ENCODE results near the gene CCNH.

DNA sequence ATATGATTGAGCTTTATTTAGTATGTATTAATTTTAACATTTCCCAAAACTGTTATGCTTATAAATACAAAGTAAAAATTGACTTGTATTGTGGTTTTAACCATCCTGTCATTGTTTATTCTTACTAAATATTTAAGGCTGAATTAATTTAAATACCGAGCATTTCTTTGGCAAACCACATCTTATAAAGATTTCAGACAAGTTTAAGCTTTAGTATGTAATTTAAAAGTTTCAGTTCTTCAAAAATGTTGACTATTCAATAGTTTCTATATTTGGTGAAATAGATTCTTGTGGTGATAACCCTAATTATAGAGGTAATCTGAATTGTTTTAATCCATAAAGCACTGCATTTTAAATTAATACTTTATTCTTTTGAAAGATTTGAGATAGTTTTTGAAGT is 65.5 kb downstream of the CCNH start:
- TF ChIP-seq, protein P1, sequence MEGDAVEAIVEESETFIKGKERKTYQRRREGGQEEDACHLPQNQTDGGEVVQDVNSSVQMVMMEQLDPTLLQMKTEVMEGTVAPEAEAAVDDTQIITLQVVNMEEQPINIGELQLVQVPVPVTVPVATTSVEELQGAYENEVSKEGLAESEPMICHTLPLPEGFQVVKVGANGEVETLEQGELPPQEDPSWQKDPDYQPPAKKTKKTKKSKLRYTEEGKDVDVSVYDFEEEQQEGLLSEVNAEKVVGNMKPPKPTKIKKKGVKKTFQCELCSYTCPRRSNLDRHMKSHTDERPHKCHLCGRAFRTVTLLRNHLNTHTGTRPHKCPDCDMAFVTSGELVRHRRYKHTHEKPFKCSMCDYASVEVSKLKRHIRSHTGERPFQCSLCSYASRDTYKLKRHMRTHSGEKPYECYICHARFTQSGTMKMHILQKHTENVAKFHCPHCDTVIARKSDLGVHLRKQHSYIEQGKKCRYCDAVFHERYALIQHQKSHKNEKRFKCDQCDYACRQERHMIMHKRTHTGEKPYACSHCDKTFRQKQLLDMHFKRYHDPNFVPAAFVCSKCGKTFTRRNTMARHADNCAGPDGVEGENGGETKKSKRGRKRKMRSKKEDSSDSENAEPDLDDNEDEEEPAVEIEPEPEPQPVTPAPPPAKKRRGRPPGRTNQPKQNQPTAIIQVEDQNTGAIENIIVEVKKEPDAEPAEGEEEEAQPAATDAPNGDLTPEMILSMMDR (conservative IDR thresholded peaks at IDR 0.05; ENCODE audit: low read depth, low read length) = no peak
- no peak for TF ChIP-seq EZH2 (IDR thresholded peaks at IDR 0.05; ENCODE audit: borderline replicate concordance, low read depth, low read length, poor library complexity, severe bottlenecking)
